Measurements from ENCODE around the gene ERCC4.

ERCC4 gene

DNA sequence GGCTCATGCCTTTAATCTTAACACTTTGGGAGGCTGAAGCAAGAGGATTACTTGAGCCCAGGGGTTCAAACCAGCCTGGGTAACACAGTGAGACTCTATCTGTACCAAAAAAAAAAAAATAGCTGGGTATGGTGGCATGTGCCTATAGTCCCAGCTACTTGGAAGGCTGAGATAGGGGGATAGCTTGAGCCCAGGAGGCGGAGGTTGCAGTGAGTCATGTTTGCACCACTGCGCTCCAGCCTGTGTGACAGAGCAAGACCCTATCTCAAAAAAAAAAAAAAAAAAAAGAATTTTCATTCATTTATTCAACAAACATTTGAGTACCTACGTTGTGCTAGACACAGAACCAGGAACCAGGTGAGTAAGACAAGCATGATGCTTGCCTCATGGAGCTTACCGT lies 77.6 kb downstream of the ERCC4 start:
- no peak for DNase-seq

DNA sequence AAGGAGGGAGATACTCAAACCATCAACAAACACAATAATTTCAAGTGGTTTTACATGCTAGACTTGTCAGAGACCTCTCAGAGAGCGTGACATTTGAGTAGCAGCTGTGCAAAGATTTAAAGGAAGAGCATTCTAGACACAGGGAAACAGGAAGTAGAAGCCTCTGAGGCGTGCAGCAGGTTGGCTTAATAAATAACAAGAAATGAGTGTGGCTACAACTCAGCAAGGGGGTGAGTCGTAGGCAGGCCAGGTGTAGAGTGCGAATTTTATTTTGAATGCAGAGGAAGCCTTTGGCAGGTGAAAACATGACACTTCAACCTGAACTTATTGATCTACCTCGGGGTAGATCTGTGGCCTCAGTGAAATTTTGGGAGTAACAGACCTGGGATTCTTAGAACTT lies 78.0 kb downstream of the ERCC4 start:
- DNase-seq, result no peak

DNA sequence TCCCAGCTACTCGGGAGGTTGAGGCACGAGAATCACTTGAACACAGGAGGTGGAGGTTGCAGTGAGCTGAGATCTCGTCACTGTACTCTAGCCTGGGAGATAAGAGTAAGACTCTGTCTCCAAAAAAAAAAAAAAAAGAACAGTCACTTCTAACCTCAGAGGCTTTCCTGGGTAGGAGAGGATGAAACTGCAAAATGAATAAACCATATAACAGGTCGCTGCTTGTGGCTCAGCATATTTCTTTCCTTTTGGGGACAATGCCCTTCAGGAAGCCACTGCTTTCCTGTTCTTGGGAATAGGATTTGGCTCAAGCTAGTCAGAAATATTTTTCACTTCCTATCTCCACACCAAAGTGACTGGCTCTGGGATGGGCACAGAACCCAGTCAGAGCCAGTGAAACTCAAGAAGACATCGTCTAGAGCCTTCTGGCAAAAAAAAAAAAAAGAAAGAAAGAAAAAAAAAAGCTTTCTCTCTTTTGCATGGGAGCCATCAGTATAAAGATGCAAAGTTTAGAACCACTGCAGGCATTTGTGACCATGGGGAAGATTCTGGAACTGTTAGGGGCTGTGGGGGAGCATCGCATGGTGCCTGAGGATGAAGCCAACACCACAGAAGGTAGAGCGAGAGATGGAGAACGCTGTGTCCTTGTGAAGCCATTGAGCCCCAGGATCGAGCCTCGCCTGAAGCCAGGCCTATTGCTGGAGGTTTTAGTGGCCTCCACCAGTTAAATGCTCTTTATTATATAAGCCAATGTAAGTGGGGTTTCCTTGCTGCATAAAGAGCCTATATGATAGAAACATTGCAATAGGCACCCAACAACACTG lies 79.3 kb downstream of the ERCC4 start:
- no peak for DNase-seq

DNA sequence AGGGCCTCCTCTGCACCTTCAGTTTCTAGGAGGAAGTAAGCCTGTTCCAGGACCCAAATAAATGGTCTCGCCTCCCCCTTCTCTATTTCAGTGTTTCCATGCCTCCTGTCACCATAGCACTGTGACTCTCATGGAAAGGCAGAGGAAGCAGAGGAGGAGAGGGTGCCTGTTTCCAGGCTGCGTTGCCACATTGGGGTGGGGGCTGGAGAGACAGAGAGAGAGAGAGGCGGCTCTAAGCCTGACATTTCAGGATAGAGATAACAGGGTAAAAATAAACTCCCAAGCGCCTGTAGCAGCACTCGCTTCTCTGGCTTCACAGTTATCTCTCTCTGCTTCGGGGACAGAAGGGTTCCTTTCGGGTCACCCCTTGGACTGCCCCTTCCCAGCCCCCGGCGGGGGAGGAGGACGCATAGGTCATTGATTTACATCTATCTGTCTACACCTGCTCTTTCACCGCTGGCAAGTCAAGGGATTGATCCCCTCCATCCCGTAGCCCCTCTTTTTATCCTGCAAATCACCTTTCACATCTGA lies 80.0 kb downstream of the ERCC4 start:
- DNase-seq, result no peak

DNA sequence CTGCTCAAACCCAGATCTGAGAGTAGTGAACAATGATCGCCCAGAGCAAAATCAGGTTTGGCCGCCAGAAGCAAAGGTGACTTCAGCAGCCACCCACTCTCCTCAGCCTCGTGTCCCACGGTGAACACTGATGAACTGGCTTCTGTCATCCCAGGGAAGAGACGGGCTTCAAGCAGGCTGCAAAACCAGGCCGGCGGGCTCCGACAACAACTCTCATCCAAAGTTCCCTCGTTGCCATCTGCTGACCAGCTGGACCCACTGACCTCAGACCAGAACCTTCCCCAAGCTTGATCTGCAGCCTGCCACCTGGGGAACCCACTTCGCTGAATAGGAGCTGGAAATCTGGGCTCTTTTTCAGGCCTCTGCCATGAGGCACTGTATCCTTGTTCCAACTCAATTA lies 81.6 kb downstream of the ERCC4 start:
- no peak for DNase-seq
